ENCODE measurements around the gene PRRT1.

DNA sequence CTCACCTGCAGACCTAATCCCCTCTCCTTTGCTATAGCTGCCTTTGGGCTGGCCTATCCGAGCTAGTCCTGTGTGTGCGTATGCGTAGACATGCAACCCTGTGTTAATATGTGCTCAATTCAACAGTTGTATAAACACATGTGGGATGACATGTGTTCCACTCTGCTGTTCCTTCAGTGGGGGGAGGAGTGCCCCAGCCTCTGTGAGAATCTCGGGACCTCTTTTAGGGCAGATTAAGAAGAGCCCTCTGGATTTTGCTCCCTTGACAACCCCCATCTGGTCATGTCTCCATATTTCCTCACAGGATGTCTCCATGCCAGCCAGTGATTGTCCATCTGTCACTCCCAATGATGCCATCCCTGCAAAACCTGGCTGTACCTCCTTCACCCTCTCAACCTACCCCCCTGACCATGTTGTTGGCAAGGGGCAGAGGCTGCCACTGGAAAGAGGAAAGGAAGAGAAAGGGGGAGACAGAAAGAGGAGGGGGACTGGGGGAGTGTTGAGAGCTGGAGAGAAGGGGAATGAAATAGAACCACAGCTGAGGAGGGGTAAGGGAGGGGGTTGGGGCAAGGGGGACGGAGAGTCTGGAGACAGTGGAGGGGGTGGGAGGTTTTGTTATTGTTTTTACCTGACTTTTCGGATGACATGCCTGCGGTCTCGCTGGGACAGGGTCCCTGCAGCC, 417 bp downstream of the PRRT1 start:
- TF ChIP-seq EP300 (IDR thresholded peaks at IDR 0.05) (no peak), POLR2AphosphoS5 (IDR thresholded peaks at IDR 0.05) (no peak)

Data from stomach (tissue), 4 donors.